Mammary epithelial cell (primary cell): ENCODE measurements around the gene C16orf90.

ENCODE experiments used
- EZH2 ChIP-seq: IDR thresholded peaks from 2 replicates; pipeline ENCODE4 v1.6.1; 2012; ENCODE audit warnings: low read length, inconsistent platforms, borderline replicate concordance
- TF ChIP-seq, protein P1 (sequence below), 2 donors: IDR thresholded peaks in 1 of 2; conservative IDR thresholded peaks in 1 of 2; 2 replicates each; pipeline ENCODE4 v1.5.1; 2011 to 2012; ENCODE audit warnings: inconsistent platforms in 2 of 2, low read length in 2 of 2, mild to moderate bottlenecking in 2 of 2, control low read depth in 1 of 2, low read depth in 1 of 2; ENCODE audit not compliant: insufficient read depth in 1 of 2; ENCODE audit errors: extremely low read depth in 1 of 2

DNA sequence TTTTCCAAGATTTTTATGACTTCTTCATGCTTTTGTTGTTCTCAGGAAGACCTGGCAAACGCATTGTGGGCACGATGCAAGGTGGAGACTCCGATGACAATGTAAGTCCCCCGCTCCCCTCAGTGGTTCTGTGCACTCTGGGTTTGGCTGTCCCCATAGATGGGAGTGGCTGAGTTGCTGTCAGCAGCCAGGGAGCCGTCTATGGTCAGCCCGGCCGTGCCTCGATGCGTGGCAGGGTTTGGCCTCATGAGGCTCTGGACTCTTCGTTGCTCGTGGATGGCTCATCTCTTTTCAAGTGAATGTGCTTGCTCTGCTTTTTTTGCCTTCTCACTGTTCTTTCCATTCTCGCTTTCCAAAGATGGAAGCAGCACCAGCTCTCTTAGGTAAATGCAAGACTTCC is 37.5 kb upstream of the C16orf90 start:
- TF ChIP-seq, protein P1, sequence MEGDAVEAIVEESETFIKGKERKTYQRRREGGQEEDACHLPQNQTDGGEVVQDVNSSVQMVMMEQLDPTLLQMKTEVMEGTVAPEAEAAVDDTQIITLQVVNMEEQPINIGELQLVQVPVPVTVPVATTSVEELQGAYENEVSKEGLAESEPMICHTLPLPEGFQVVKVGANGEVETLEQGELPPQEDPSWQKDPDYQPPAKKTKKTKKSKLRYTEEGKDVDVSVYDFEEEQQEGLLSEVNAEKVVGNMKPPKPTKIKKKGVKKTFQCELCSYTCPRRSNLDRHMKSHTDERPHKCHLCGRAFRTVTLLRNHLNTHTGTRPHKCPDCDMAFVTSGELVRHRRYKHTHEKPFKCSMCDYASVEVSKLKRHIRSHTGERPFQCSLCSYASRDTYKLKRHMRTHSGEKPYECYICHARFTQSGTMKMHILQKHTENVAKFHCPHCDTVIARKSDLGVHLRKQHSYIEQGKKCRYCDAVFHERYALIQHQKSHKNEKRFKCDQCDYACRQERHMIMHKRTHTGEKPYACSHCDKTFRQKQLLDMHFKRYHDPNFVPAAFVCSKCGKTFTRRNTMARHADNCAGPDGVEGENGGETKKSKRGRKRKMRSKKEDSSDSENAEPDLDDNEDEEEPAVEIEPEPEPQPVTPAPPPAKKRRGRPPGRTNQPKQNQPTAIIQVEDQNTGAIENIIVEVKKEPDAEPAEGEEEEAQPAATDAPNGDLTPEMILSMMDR (conservative IDR thresholded peaks at IDR 0.05 in 1 of 2, IDR thresholded peaks at IDR 0.05 in 1 of 2; ENCODE audit: extremely low read depth in 1 of 2, insufficient read depth in 1 of 2, low read depth in 1 of 2, low read length in 2 of 2), result no peak
- no peak for TF ChIP-seq EZH2
